ENCODE results near the gene AMIGO1.
"Not testable (repeated sequence)": the region's sequence is repeated elsewhere in the genome, so short reads cannot be mapped to it uniquely, and the experiment has no call there.

Gene AMIGO1

GRCh38 chr1:109482791-109483671, 26.5 kb downstream of the AMIGO1 start:
- DNase-seq: no peak

- DNase-seq: no peak
These were observed 27.3 kb downstream of the AMIGO1 start for GRCh38 chr1:109482242-109482641.

DNA sequence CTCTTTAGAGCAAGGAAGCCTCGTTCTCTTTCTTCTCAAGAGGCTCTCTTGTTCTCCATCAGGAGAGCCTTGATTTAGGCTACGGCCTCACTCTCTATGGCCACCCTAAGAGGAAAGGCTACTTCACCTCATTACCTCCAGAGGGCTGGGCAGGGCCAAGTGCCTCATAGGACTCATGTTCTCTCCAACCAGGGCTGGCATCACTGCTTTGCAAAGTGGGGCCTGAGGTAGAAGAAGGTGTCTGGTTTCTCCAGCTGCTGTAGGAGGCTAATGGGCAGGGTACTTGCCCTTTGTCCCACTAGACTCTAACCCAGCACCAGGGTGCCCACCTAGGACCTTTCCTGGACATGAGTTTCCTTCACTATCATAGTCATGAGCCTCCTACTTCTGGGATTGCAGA, 27.9 kb downstream of the AMIGO1 start:
- DNase-seq: no peak

- no peak for DNase-seq
These were observed 29.6 kb downstream of the AMIGO1 start for GRCh38 chr1:109479901-109480300.

GRCh38 chr1:109479311-109479710, 30.2 kb downstream of the AMIGO1 start:
- no peak for DNase-seq

DNA sequence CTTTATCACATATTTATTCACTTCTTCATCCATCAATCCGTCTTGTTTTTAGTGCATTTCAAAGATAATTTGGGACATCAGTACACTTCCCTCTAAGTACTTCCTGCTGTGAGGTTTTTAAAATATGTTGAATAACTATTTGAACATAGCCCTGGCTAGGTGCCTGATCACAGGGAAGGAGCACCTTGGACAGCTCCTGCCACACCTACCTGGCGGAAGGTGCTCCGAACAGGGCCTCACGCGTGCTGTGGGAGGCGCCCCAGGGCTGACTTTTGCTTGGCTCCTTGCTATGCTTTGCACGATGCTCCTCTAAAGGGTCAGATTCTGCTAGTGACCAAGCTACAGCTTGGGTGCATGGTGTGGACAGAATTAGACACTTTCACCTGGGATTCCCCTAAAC, 30.7 kb downstream of the AMIGO1 start:
- no peak for DNase-seq

DNA sequence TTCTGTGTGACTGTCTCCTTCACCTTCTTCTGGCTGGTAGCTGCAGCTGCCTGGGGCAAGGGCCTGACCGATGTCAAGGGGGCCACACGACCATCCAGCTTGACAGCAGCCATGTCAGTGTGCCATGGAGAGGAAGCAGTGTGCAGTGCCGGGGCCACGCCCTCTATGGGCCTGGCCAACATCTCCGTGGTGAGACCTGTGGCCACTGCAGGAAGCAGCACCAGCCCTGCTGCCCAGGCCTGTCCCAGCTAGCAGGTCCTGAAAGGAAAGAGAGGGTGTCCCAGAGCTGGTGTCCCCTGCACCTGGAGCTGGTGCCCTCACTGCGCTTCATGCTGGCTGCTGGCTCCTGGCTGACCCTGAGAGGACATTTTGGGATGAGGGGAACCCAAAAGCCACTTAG, 31.7 kb downstream of the AMIGO1 start:
- DNase-seq: no peak

DNA sequence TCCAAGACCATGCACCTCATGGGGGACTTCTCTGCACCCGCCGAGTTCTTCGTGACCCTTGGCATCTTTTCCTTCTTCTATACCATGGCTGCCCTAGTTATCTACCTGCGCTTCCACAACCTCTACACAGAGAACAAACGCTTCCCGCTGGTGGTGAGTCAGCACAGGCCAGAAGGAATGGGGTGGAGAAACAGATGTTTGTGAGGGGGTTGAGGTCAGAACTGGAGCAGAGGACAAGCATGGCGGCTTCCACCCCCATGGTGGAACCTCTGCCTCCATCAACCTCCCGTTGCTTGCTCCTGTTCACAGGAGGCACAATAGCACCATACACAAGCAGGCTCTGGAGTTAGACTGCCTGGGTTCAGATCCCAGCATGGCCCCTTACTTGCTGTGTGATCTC, 32.7 kb downstream of the AMIGO1 start:
- no peak for DNase-seq

DNA sequence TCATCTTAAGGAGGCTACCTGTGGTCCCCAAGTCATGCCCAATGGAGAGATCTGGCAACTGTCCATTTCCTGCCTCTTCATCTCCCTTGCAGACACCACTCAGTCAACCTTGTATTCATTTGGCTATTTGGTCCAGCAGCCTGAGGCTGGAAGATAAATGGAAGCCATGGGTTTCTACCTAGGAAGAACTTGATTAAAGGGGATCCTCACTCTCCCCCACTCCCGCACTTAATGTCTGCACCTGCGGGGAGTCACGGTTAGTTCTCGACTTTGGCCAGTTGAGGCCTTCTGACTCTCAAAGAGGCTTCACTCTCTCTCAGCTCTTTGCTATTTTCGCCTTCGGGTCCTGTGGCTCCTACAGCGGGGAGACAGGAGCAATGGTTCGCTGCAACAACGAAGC, 34.3 kb downstream of the AMIGO1 start:
- DNase-seq: no peak

DNA sequence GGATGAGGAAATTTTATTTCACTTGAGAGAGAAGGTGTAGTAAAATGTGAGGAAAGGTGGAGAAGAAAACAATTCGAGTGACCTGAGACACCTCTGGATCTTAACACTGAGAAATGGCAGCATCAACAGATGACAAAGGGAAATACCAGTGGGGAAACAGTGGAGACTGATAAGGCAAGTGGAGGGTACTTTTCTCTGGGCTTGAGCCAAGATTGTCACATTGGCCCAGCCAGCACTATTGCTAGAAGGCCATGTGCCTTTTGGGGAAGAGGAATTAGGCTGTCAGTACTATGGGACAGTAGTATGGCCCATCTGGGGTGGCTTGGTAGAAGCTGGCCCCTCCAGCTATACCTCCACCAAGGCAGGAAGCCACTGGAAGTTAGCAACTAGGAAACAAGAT, 34.8 kb downstream of the AMIGO1 start:
- no peak for DNase-seq

DNA sequence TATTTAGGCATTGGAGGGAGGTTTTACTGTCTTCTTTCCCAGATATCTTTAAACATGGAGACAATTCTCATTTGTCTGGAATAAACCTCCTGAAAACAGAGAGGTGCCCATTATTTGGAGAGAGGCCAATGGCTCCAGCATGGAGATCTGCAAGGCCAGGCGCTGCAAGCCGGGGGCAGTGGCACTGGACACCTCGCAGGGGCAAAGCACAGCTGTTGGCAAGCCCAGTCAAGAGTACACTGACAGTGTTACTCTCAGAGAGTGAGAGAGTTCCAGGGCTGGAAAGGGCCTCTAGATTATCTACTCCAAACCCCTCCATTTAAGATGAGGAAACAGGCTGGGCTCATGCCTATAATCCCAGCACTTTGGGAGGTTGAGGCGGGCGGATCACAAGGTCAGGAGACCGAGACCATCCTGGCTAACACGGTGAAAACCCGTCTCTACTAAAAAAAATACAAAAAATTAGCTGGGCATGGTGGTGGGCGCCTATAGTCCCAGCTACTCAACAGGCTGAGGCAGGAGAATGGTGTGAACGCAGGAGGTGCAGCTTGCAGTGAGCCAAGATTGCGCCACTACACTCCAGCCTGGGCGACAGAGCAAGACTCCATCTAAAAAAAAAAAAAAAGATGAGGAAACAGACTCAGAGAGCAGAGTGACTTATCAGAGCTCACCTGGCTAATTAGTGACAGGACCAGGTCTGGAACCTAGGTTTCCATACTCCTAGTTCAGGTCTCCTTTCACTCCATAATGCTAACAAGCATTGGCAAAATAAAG, 36.1 kb downstream of the AMIGO1 start:
- not testable (repeated sequence) for DNase-seq

- DNase-seq: no peak
These were observed 36.7 kb downstream of the AMIGO1 start for GRCh38 chr1:109472779-109473178.

DNA sequence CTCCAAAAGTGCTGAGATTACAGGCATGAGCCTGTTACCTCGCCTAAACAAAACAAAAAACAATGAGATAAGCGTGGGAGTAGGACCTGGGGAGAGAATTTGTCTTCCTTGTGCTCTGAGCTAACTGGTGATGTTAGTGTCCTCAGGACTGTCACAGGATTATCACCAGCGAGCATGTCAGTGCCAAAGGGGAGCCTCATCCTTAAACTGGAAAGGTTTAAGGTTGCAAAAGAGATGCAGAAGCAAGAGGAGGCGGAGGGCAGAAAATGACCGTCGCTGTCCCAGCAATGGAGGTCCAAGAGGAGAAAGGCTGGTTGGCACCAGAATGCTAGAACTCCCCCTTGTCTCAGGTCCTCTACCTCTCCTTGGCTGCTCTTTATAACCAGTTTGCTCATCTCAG, 39.3 kb downstream of the AMIGO1 start:
- no peak for DNase-seq

DNA sequence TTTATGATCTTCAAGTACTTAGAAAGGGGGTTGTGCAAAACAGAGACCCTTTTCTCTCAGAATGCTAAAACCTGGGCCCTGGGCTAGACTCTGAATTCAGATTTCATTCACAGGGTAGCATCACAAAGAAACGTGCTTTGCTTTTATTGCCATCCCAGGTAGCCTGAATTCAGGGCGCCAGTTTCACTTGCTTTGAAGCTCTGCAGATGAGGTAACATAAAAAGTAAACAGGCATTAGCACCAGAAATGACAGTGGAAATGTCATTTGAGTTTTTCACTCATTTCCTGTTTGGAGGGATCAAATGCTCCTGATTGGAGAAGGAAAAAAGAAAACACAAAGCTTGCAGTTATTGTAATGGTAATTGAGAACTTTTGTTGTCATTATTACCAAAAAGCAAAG, 40.6 kb downstream of the AMIGO1 start:
- DNase-seq: no peak

DNA sequence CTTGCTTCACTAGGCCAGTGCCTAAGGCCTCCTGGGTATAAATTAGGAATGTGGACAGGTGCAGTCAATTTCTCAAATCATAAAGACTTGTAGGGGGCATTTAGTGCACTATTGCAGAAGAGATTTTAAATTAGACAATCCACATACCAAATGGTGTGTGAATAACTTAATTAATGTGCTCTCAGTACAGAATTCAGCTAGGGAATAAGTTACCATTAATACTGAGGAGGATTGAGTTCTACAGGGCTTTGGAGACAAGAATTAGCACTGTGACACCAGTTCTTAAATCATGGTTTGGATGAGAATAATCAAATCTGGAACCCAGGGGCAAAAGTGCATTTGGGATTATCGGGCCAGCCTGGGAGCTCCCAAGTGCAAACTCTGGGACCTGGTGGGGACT, 41.5 kb downstream of the AMIGO1 start:
- DNase-seq: no peak

DNA sequence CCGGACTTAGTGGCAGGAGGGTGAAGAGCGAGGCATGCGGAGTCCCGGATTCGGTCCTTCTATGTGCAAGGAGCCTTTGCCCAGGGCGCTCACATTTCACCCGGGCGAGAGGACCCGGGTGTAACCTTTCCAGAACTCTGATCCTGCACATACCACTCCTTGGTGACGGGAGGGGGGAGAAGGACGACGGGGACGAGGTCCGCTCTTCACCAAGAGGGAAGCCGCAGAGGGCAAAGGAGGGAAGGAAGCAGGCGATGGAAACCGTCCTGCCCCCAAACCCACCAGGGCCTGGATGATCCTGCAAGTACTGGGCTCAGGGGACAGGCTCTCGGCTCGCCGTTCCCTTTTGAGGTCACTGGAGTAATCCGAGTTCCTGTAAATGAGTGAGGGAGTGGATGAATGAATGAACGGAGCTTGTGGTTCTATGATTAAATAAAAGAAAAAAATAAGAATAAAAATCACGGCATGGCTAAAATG, 42.2 kb downstream of the AMIGO1 start:
- DNase-seq: no peak

- no peak for DNase-seq
These were observed 42.9 kb downstream of the AMIGO1 start, which contains the start of gene SYPL2 for GRCh38 chr1:109466452-109467300. Gene SYPL2 (plus strand): TSS chr1:109466546. CDS start chr1:109466844, 298 bp downstream.

- no peak for DNase-seq
These were observed 43.4 kb downstream of the AMIGO1 start for GRCh38 chr1:109466125-109466451.

DNA sequence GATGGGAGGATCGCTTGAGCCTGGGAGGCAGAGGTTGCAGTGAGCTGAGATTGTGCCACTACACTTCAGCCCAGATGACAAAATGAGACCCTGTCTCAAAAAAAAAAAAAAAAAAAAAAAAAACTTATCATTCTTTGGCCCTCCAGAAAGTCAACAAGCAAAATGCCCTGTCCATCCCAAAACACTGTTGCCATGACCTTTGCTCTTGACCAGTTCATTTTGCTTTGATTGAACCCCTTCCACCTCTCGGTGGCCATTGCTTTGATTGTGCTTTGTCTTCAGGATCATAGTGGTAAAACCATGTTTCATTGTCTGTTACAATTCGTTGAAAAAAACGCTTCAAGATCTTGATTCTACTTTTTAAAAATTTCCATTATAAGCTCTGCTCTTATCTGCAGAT, 51.7 kb downstream of the AMIGO1 start:
- DNase-seq: no peak

GRCh38 chr1:109454497-109455133, 54.9 kb downstream of the AMIGO1 start:
- DNase-seq: no peak
